Measurements from ENCODE around the gene PPP1R8.

DNA sequence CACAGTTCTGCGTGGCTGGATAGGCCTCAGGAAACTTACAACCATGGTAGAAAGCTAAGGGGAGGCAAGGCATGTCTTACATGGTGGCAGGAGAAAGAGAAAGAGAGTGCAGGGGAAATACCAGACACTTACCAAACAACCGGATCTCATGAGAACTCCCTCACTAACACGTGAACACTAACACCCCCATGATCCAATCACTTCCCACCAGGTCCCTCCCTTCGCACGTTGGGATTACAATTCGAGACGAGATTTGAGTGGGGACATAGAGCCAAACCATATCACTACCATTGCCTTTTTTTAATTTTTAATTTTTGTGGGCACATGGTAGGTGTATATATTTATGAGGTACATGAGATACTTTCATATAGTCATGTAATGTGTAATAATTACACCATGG lies 23.8 kb upstream of the PPP1R8 start:
- TF ChIP-seq, protein P1, sequence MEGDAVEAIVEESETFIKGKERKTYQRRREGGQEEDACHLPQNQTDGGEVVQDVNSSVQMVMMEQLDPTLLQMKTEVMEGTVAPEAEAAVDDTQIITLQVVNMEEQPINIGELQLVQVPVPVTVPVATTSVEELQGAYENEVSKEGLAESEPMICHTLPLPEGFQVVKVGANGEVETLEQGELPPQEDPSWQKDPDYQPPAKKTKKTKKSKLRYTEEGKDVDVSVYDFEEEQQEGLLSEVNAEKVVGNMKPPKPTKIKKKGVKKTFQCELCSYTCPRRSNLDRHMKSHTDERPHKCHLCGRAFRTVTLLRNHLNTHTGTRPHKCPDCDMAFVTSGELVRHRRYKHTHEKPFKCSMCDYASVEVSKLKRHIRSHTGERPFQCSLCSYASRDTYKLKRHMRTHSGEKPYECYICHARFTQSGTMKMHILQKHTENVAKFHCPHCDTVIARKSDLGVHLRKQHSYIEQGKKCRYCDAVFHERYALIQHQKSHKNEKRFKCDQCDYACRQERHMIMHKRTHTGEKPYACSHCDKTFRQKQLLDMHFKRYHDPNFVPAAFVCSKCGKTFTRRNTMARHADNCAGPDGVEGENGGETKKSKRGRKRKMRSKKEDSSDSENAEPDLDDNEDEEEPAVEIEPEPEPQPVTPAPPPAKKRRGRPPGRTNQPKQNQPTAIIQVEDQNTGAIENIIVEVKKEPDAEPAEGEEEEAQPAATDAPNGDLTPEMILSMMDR (IDR thresholded peaks at IDR 0.05) = no peak
- TF ChIP-seq POLR2A (IDR thresholded peaks at IDR 0.05) = no peak
